HS-5 (cell line): ENCODE data around the gene ESPN.
"Not testable (repeated sequence)": the region's sequence is repeated elsewhere in the genome, so short reads cannot be mapped to it uniquely, and the experiment has no call there.

Experiments used
- DNase-seq: peaks from one replicate; pipeline ENCODE4 v3.0.0-alpha.2; 2012; ENCODE audit warnings: low read depth

The ESPN gene

GRCh38 chr1:6448749-6449631 is 24.4 kb downstream of the ESPN start:
- DNase-seq, result no peak

- DNase-seq, result no peak
These were observed 25.5 kb downstream of the ESPN start for GRCh38 chr1:6450005-6450450.

- not testable (repeated sequence) for DNase-seq
These were observed 25.9 kb downstream of the ESPN start for GRCh38 chr1:6450486-6450885.

- DNase-seq, result no peak
These were observed 26.4 kb downstream of the ESPN start for GRCh38 chr1:6450943-6451373.

- DNase-seq, result not testable (repeated sequence)
These were observed 29.6 kb downstream of the ESPN start for GRCh38 chr1:6453895-6454855.

- DNase-seq, result no peak
These were observed 30.5 kb downstream of the ESPN start for GRCh38 chr1:6454856-6455751.

GRCh38 chr1:6455752-6456520 is 31.4 kb downstream of the ESPN start:
- DNase-seq, result not testable (repeated sequence)

- DNase-seq, result no peak
These were observed 32.4 kb downstream of the ESPN start for GRCh38 chr1:6456800-6457466.

GRCh38 chr1:6459850-6460265 is 35.3 kb downstream of the ESPN start:
- no peak for DNase-seq

- DNase-seq, result no peak
These were observed 35.9 kb downstream of the ESPN start for GRCh38 chr1:6460301-6461050.

- DNase-seq, result no peak
These were observed 36.5 kb downstream of the ESPN start for GRCh38 chr1:6461051-6461530.

GRCh38 chr1:6461538-6462411 is 37.2 kb downstream of the ESPN start:
- DNase-seq, result no peak

GRCh38 chr1:6462412-6463119 is 38.0 kb downstream of the ESPN start:
- DNase-seq, result no peak

GRCh38 chr1:6463120-6463412 is 38.5 kb downstream of the ESPN start:
- no peak for DNase-seq

- no peak for DNase-seq
These were observed 39.9 kb downstream of the ESPN start for GRCh38 chr1:6464514-6464836.

- DNase-seq, result no peak
These were observed 40.3 kb downstream of the ESPN start for GRCh38 chr1:6464915-6465314.

- DNase-seq, result no peak
These were observed 41.0 kb downstream of the ESPN start for GRCh38 chr1:6465461-6466005.

- DNase-seq, result no peak
These were observed 41.4 kb downstream of the ESPN start, which contains the start of gene TNFRSF25 for GRCh38 chr1:6466023-6466422. TSS of gene TNFRSF25 (minus strand) at chr1:6466173. CDS start at chr1:6466107, 66 bp downstream.
